Vagina (tissue), 2 donors: ENCODE results near the gene LDLRAD4. TPM values are rescaled to one million over a fixed set of nuclear protein-coding genes. Genes with fewer than 3 reads are reported as not detected.

ENCODE experiments used
- DNase-seq, 2 donors: peaks; one replicate each; pipeline ENCODE4 v3.0.0-alpha.2; 2017; ENCODE audit errors: extremely low spot score in 2 of 2
- H3K27ac ChIP-seq: fragments of 200-600 bp; sonication (generic); one replicate; pipeline ENCODE4 v1.5.1; 2019
- H3K27me3 ChIP-seq: fragments of 200-600 bp; sonication (generic); one replicate; pipeline ENCODE4 v1.5.1; 2019
- H3K36me3 ChIP-seq, 2 donors: fragments of 200-600 bp; sonication (generic); one replicate each; pipeline ENCODE4 v1.5.1; 2017 to 2019
- H3K4me1 ChIP-seq: fragments of 200-600 bp; sonication (generic); one replicate; pipeline ENCODE4 v1.5.1; 2019
- H3K4me3 ChIP-seq, 2 donors: fragments of 200-600 bp; sonication (generic); 1 replicate in 1 of 2; 2 replicates in 1 of 2; pipeline ENCODE4 v1.5.1; 2016 to 2019
- H3K9me3 ChIP-seq: fragments of 200-600 bp; sonication (generic); one replicate; pipeline ENCODE4 v1.5.1; 2019
- POLR2A ChIP-seq, 2 donors: fragments of 450-650 bp; IDR thresholded peaks; one replicate each; pipeline ENCODE4 v1.6.1; 2017; ENCODE audit warnings: antibody characterized with exemption in 2 of 2, mild to moderate bottlenecking in 2 of 2, moderate library complexity in 2 of 2
- POLR2AphosphoS5 ChIP-seq, 2 donors: sonication (generic); formaldehyde crosslinking; IDR thresholded peaks; one replicate each; pipeline ENCODE4 v1.9.0; 2017; ENCODE audit warnings: antibody characterized with exemption in 2 of 2, mild to moderate bottlenecking in 2 of 2, low read depth in 1 of 2; ENCODE audit not compliant: insufficient read depth in 1 of 2
- intact Hi-C: fragments of 100-400 bp; cut with DNase I; formaldehyde crosslinking; loops from one replicate; pipeline ENCODE4 v1.15.1; 2023
- total RNA-seq: library from RNA; depleted of rRNA; stranded (reverse); fragments of >200 nt; gene quantifications from one replicate; pipeline ENCODE4 v1.2.3, GENCODE V29; 2016
- TF ChIP-seq, protein P1 (sequence below), 3 experiments: fragments of 450-650 bp in 2 of 3; fragments of 200-600 bp in 1 of 3; sonication (generic) in 1 of 3; IDR thresholded peaks; one replicate each; pipeline ENCODE4 v1.5.1; 2017 to 2019; ENCODE audit warnings: antibody characterized with exemption in 3 of 3, mild to moderate bottlenecking in 2 of 3, moderate library complexity in 2 of 3

Gene LDLRAD4
- total RNA-seq, 1 donor from 2014 or later: 24.3 TPM

DNA sequence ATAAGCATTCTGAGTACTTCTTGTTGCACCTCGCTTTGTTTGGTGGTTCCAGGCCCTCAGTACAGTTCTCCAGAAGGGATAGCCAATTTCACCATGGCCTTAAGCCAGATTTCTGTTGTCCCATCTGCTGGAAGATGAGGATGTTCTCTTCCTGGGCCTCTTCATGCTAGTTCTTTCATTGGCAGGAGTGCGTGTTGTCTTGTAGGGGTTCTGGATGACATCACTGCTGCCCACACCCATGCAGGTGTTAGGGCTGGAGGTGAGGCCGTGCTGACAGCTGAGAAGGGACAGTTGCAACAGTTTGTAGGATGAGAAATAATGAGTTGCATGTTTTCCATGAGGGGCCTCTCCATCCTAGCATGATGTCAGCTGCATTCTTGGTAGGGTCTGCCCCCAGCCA lies 142.9 kb downstream of the LDLRAD4 start:
- H3K9me3 ChIP-seq: no peaks in the 10 kb centered on the region
- no peaks in the 10 kb centered on the region for H3K4me1 ChIP-seq
- no peaks in the 10 kb centered on the region for H3K36me3 ChIP-seq
- H3K27ac ChIP-seq: no peak overlapping the region
- no peak for DNase-seq
- intact Hi-C loops: no loop called here
- H3K4me3 ChIP-seq: no peak overlapping the region
- TF ChIP-seq, protein P1, sequence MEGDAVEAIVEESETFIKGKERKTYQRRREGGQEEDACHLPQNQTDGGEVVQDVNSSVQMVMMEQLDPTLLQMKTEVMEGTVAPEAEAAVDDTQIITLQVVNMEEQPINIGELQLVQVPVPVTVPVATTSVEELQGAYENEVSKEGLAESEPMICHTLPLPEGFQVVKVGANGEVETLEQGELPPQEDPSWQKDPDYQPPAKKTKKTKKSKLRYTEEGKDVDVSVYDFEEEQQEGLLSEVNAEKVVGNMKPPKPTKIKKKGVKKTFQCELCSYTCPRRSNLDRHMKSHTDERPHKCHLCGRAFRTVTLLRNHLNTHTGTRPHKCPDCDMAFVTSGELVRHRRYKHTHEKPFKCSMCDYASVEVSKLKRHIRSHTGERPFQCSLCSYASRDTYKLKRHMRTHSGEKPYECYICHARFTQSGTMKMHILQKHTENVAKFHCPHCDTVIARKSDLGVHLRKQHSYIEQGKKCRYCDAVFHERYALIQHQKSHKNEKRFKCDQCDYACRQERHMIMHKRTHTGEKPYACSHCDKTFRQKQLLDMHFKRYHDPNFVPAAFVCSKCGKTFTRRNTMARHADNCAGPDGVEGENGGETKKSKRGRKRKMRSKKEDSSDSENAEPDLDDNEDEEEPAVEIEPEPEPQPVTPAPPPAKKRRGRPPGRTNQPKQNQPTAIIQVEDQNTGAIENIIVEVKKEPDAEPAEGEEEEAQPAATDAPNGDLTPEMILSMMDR (IDR thresholded peaks at IDR 0.05): no peak
- TF ChIP-seq POLR2AphosphoS5 (IDR thresholded peaks at IDR 0.05; ENCODE audit: insufficient read depth in 1 of 2, low read depth in 1 of 2) (no peak), POLR2A (IDR thresholded peaks at IDR 0.05) (no peak)
- H3K27me3 ChIP-seq: no peaks in the 10 kb centered on the region

DNA sequence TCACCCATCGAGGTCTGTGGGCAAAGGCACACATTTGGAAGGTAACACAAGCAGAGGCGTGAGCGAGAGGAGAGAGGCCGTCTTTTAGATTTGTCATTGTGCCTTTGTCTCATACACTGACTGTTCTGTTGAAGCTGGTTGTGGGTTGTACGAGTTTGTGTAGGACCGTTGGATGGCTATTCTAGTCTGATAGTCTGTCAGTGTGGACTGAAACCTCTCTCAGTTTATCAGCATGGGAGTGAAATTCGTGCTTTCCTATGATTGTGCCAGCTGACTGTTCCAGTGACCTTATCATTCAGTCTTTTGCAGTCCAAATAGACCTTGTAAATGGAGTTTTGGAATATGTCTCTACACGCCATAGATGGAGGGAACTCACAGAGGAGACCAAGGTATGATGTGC lies 143.5 kb downstream of the LDLRAD4 start:
- TF ChIP-seq POLR2A (IDR thresholded peaks at IDR 0.05): no peak
- no peak for DNase-seq
- intact Hi-C loops: no loop called here
- no peak overlapping the region for H3K4me3 ChIP-seq
- H3K4me1 ChIP-seq: no peaks in the 10 kb centered on the region
- no peaks in the 10 kb centered on the region for H3K9me3 ChIP-seq
- H3K36me3 ChIP-seq: no peaks in the 10 kb centered on the region
- no peaks in the 10 kb centered on the region for H3K27me3 ChIP-seq
- no peak overlapping the region for H3K27ac ChIP-seq

DNA sequence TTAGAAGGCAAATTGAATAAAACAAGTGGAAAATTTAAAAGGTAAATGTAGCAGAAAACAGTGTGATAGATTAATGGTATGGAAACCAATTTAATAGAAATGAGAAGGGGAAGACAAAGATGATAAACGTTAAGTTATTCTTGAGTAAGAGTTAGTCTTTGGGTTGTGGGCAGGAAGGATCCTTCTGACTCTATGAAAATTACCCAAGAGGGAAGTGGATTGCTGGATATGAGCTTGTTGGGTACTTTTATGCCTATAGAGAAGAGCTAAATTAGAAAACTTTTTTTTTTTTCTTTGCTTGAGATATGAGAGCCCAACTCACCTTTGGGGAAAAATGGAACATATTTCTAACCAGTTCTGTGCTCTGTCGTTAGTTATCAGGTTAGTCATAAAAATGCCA lies 144.0 kb downstream of the LDLRAD4 start:
- Histone ChIP-seq H3K27ac (no peak overlapping the region), H3K4me1 (no peaks in the 10 kb centered on the region), H3K9me3 (no peaks in the 10 kb centered on the region), H3K36me3 (no peaks in the 10 kb centered on the region), H3K27me3 (no peaks in the 10 kb centered on the region), H3K4me3 (no peak overlapping the region)
- no peak for DNase-seq
- TF ChIP-seq POLR2AphosphoS5 (IDR thresholded peaks at IDR 0.05; ENCODE audit: insufficient read depth in 1 of 2, low read depth in 1 of 2) (no peak), POLR2A (IDR thresholded peaks at IDR 0.05) (no peak)
- TF ChIP-seq, protein P1 (IDR thresholded peaks at IDR 0.05): no peak
- intact Hi-C loops: no loop called here

GRCh38 chr18:13363359-13363758 lies 144.8 kb downstream of the LDLRAD4 start:
- DNase-seq: no peak
- TF ChIP-seq POLR2A (IDR thresholded peaks at IDR 0.05) (no peak), POLR2AphosphoS5 (IDR thresholded peaks at IDR 0.05; ENCODE audit: insufficient read depth in 1 of 2, low read depth in 1 of 2) (no peak)
- TF ChIP-seq, protein P1 (IDR thresholded peaks at IDR 0.05): no peak
- Histone ChIP-seq H3K4me1 (no peaks in the 10 kb centered on the region), H3K9me3 (no peaks in the 10 kb centered on the region), H3K27me3 (no peaks in the 10 kb centered on the region), H3K27ac (no peak overlapping the region), H3K36me3 (no peaks in the 10 kb centered on the region), H3K4me3 (no peak overlapping the region)
- intact Hi-C loops: no loop called here

- TF ChIP-seq, protein P1 (IDR thresholded peaks at IDR 0.05): no peak
- no peak for TF ChIP-seq POLR2AphosphoS5 (IDR thresholded peaks at IDR 0.05; ENCODE audit: insufficient read depth in 1 of 2, low read depth in 1 of 2)
- TF ChIP-seq POLR2A (IDR thresholded peaks at IDR 0.05): no peak
- Histone ChIP-seq H3K9me3 (no peaks in the 10 kb centered on the region), H3K27ac (no peak overlapping the region), H3K27me3 (no peaks in the 10 kb centered on the region), H3K4me1 (peaks cover 7% of the 10 kb centered on the region), H3K4me3 (no peak overlapping the region), H3K36me3 (no peaks in the 10 kb centered on the region)
- intact Hi-C loops: no loop called here
- no peak for DNase-seq
Observed at GRCh38 chr18:13364721-13365205, 146.2 kb downstream of the LDLRAD4 start.
